ENCODE results near the gene EGR2. TPM values are rescaled to one million over a fixed set of nuclear protein-coding genes. Genes with fewer than 3 reads are reported as not detected.

Gene EGR2
- total RNA-seq, 1 experiment from 2014 or later, result 0.92 TPM

GRCh38 chr10:62853710-62854109 lies 37.5 kb upstream of the EGR2 start:
- Mint-ChIP-seq H3K36me3 (no peaks in the 10 kb centered on the region), H3K27me3 (ENCODE audit: low read depth) (no peaks in the 10 kb centered on the region), H3K9me3 (no peaks in the 10 kb centered on the region), H3K4me1 (no peaks in the 10 kb centered on the region), H3K4me3 (no peak overlapping the region), H3K27ac (no peak overlapping the region; the same call in 1 of the 2 replicates)
- CTCF ChIA-PET, result interaction anchor here (0.6 to 1.0 kb wide), 3 partner anchors 35 to 609 kb away, joined by 3 to 5 read pairs (median 4); no protein-coding TSS in a partner anchor
- TF ChIP-seq, protein P1, sequence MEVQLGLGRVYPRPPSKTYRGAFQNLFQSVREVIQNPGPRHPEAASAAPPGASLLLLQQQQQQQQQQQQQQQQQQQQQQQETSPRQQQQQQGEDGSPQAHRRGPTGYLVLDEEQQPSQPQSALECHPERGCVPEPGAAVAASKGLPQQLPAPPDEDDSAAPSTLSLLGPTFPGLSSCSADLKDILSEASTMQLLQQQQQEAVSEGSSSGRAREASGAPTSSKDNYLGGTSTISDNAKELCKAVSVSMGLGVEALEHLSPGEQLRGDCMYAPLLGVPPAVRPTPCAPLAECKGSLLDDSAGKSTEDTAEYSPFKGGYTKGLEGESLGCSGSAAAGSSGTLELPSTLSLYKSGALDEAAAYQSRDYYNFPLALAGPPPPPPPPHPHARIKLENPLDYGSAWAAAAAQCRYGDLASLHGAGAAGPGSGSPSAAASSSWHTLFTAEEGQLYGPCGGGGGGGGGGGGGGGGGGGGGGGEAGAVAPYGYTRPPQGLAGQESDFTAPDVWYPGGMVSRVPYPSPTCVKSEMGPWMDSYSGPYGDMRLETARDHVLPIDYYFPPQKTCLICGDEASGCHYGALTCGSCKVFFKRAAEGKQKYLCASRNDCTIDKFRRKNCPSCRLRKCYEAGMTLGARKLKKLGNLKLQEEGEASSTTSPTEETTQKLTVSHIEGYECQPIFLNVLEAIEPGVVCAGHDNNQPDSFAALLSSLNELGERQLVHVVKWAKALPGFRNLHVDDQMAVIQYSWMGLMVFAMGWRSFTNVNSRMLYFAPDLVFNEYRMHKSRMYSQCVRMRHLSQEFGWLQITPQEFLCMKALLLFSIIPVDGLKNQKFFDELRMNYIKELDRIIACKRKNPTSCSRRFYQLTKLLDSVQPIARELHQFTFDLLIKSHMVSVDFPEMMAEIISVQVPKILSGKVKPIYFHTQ (CRISPR knock-in tag; IDR thresholded peaks at IDR 0.05), result no peak
- no peak for TF ChIP-seq SOX15 (CRISPR knock-in tag; IDR thresholded peaks at IDR 0.05)
- TF ChIP-seq ZMAT4 (CRISPR knock-in tag; IDR thresholded peaks at IDR 0.05), result no peak
- no peak for TF ChIP-seq JUN (CRISPR knock-in tag; IDR thresholded peaks at IDR 0.05)
- TF ChIP-seq, protein P2, sequence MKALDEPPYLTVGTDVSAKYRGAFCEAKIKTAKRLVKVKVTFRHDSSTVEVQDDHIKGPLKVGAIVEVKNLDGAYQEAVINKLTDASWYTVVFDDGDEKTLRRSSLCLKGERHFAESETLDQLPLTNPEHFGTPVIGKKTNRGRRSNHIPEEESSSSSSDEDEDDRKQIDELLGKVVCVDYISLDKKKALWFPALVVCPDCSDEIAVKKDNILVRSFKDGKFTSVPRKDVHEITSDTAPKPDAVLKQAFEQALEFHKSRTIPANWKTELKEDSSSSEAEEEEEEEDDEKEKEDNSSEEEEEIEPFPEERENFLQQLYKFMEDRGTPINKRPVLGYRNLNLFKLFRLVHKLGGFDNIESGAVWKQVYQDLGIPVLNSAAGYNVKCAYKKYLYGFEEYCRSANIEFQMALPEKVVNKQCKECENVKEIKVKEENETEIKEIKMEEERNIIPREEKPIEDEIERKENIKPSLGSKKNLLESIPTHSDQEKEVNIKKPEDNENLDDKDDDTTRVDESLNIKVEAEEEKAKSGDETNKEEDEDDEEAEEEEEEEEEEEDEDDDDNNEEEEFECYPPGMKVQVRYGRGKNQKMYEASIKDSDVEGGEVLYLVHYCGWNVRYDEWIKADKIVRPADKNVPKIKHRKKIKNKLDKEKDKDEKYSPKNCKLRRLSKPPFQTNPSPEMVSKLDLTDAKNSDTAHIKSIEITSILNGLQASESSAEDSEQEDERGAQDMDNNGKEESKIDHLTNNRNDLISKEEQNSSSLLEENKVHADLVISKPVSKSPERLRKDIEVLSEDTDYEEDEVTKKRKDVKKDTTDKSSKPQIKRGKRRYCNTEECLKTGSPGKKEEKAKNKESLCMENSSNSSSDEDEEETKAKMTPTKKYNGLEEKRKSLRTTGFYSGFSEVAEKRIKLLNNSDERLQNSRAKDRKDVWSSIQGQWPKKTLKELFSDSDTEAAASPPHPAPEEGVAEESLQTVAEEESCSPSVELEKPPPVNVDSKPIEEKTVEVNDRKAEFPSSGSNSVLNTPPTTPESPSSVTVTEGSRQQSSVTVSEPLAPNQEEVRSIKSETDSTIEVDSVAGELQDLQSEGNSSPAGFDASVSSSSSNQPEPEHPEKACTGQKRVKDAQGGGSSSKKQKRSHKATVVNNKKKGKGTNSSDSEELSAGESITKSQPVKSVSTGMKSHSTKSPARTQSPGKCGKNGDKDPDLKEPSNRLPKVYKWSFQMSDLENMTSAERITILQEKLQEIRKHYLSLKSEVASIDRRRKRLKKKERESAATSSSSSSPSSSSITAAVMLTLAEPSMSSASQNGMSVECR (CRISPR knock-in tag; IDR thresholded peaks at IDR 0.05; ENCODE audit: borderline replicate concordance), result no peak
- no peak for TF ChIP-seq SMAD3 (CRISPR knock-in tag; IDR thresholded peaks at IDR 0.05; ENCODE audit: borderline replicate concordance)
- no peak for TF ChIP-seq CREM (CRISPR knock-in tag; IDR thresholded peaks at IDR 0.05)
- TF ChIP-seq, protein P3, sequence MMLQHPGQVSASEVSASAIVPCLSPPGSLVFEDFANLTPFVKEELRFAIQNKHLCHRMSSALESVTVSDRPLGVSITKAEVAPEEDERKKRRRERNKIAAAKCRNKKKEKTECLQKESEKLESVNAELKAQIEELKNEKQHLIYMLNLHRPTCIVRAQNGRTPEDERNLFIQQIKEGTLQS (CRISPR knock-in tag; conservative IDR thresholded peaks at IDR 0.05), result no peak
- TF ChIP-seq, protein P4, sequence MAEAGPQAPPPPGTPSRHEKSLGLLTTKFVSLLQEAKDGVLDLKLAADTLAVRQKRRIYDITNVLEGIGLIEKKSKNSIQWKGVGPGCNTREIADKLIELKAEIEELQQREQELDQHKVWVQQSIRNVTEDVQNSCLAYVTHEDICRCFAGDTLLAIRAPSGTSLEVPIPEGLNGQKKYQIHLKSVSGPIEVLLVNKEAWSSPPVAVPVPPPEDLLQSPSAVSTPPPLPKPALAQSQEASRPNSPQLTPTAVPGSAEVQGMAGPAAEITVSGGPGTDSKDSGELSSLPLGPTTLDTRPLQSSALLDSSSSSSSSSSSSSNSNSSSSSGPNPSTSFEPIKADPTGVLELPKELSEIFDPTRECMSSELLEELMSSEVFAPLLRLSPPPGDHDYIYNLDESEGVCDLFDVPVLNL (CRISPR knock-in tag; IDR thresholded peaks at IDR 0.05; ENCODE audit: borderline replicate concordance, low read depth), result no peak
- no peak for TF ChIP-seq JAZF1 (CRISPR knock-in tag; IDR thresholded peaks at IDR 0.05)
- ATAC-seq (peak; percentile 31), DNase-seq (ENCODE audit: low spot score) (no peak)
- POLR2A ChIA-PET, result interaction anchor here (0.6 kb wide), 1 partner anchor 220 kb away, joined by 3 read pairs; no protein-coding TSS in a partner anchor

DNA sequence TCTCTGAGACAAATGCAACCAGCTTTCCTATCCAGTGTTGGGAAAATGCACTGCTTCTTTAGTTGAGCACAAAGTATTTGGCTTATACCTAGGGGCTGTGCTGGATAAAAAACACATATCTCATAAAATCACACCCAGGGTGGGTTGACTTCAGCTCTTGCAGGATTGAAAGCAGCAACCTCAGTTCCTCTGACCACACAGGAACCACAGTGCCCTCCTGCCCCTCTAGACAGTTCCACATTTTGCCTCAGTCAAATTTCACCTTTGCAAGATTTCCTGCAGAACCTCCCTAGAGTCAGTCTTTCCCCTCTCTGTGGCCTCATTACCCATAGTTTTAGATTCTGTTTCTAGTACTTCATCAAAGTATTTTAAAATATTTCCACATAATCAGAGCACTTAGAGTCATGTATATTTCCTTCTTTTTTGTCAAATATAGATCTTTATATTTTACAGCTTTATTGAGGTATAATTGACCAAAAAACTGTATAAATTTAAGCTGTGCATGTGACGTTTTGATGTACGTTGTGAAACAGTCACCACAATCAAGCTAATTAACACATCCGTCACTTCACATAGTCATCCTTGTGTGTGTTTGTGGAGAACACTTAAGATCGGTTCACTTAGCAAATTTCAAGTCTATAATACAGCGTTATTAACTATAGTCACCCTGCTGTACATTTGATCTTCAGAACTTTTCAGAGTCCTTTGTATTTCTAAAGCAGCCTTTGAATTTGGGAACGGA lies 37.0 kb upstream of the EGR2 start:
- CTCF ChIA-PET, result interaction anchor here (0.6 to 1.9 kb wide), 4 partner anchors 36 to 291 kb away, joined by 3 to 9 read pairs (median 5); no protein-coding TSS in a partner anchor
- H3K27me3 Mint-ChIP-seq (ENCODE audit: low read depth), result no peaks in the 10 kb centered on the region
- TF ChIP-seq ZNF138 (CRISPR knock-in tag; conservative IDR thresholded peaks at IDR 0.05) (no peak), SMAD3 (CRISPR knock-in tag; IDR thresholded peaks at IDR 0.05; ENCODE audit: borderline replicate concordance) (no peak), USF2 (CRISPR knock-in tag; IDR thresholded peaks at IDR 0.05) (no peak), CREM (CRISPR knock-in tag; IDR thresholded peaks at IDR 0.05) (no peak), SOX15 (CRISPR knock-in tag; IDR thresholded peaks at IDR 0.05) (no peak), FOXK1 (CRISPR knock-in tag; IDR thresholded peaks at IDR 0.05) (no peak), E2F5 (CRISPR knock-in tag; IDR thresholded peaks at IDR 0.05) (no peak), HMGA2 (CRISPR knock-in tag; IDR thresholded peaks at IDR 0.05) (no peak), TCF7 (CRISPR knock-in tag; IDR thresholded peaks at IDR 0.05; ENCODE audit: low read depth) (no peak), ZNF219 (CRISPR knock-in tag; IDR thresholded peaks at IDR 0.05; ENCODE audit: borderline replicate concordance) (no peak), ZBTB43 (CRISPR knock-in tag; IDR thresholded peaks at IDR 0.05) (no peak)
- no peak overlapping the region for H3K27ac Mint-ChIP-seq
- no peaks in the 10 kb centered on the region for H3K36me3 Mint-ChIP-seq
- H3K4me3 Mint-ChIP-seq, result no peak overlapping the region
- H3K9me3 Mint-ChIP-seq, result no peaks in the 10 kb centered on the region
- ATAC-seq, result no peak
- no peaks in the 10 kb centered on the region for H3K4me1 Mint-ChIP-seq
- POLR2A ChIA-PET, result no interaction called here
- DNase-seq (ENCODE audit: low spot score), result no peak
